Gastrocnemius medialis (tissue), 4 donors: ENCODE data around the gene STK38. TPM values are rescaled to one million over a fixed set of nuclear protein-coding genes. Genes with fewer than 3 reads are reported as not detected.

Experiments
- ATAC-seq, 2 donors: fragments of 150-250 bp; one replicate each; pipeline ENCODE4 v1.9.1; 2016
- DNase-seq, 2 donors: peaks; one replicate each; pipeline ENCODE4 v3.0.0-alpha.2; 2019
- H3K27ac ChIP-seq, 4 donors: fragments of 200-600 bp; sonication (generic); 1 replicate in 1 of 4; 2 replicates in 3 of 4; pipeline ENCODE4 v1.5.1; 2016 to 2018; ENCODE audit warnings: mild to moderate bottlenecking in 2 of 4, moderate library complexity in 1 of 4
- H3K27me3 ChIP-seq, 3 donors: fragments of 200-600 bp; sonication (generic) in 2 of 3; 1 replicate in 1 of 3; 2 replicates in 2 of 3; pipeline versions ENCODE4 v1.5.1 to v1.6.0; 2016 to 2019; ENCODE audit warnings: mild to moderate bottlenecking in 1 of 3, moderate library complexity in 1 of 3
- H3K36me3 ChIP-seq, 2 donors: fragments of 200-600 bp; sonication (generic) in 1 of 2; one replicate each; pipeline ENCODE4 v1.5.1; 2017 to 2018
- H3K4me1 ChIP-seq, 2 donors: fragments of 200-600 bp; sonication (generic) in 1 of 2; one replicate each; pipeline ENCODE4 v1.5.1; 2016 to 2017; ENCODE audit warnings: mild to moderate bottlenecking in 2 of 2
- H3K4me3 ChIP-seq, 4 donors: fragments of 200-600 bp; sonication (generic) in 3 of 4; 1 replicate in 1 of 4; 2 replicates in 3 of 4; pipeline ENCODE4 v1.5.1; 2016 to 2019; ENCODE audit warnings: mild to moderate bottlenecking in 2 of 4
- H3K9me3 ChIP-seq, 3 donors: fragments of 200-600 bp; sonication (generic) in 2 of 3; 1 replicate in 1 of 3; 2 replicates in 2 of 3; pipeline ENCODE4 v1.5.1; 2016 to 2019
- CTCF ChIP-seq, 5 experiments: fragments of 450-650 bp in 3 of 5; fragments of 200-600 bp in 2 of 5; sonication (generic) in 2 of 5; IDR thresholded peaks in 4 of 5; conservative IDR thresholded peaks in 1 of 5; 1 replicate in 4 of 5; 2 replicates in 1 of 5; pipeline ENCODE4 v1.5.1; 2016 to 2019; ENCODE audit warnings: antibody characterized with exemption in 5 of 5, mild to moderate bottlenecking in 3 of 5, moderate library complexity in 3 of 5
- POLR2A ChIP-seq, 2 donors: fragments of 450-650 bp; IDR thresholded peaks; one replicate each; pipeline ENCODE4 v1.6.1; 2017; ENCODE audit warnings: antibody characterized with exemption in 2 of 2, mild to moderate bottlenecking in 2 of 2, moderate library complexity in 2 of 2
- in situ Hi-C, 4 donors: fragments of 200-750 bp; cut with MboI; loops; one replicate each; pipeline versions ENCODE4 v1.15.0 to v1.8.0; 2017; ENCODE audit warnings: low sequenced_read_pairs in 4 of 4
- intact Hi-C: fragments of 100-400 bp; cut with DNase I; formaldehyde crosslinking; loops from one replicate; pipeline ENCODE4 v1.15.1; 2023; ENCODE audit warnings: low total_unique reads
- total RNA-seq, 4 donors: library from RNA; depleted of rRNA; stranded (reverse); fragments of >200 nt; gene quantifications; one replicate each; pipeline versions ENCODE4 v1.1.0 to v1.2.3, GENCODE V29; 2016

The STK38 gene
- total RNA-seq, 4 donors from 2014 or later, result 10.8 to 14.8 (median 12.7) TPM

DNA sequence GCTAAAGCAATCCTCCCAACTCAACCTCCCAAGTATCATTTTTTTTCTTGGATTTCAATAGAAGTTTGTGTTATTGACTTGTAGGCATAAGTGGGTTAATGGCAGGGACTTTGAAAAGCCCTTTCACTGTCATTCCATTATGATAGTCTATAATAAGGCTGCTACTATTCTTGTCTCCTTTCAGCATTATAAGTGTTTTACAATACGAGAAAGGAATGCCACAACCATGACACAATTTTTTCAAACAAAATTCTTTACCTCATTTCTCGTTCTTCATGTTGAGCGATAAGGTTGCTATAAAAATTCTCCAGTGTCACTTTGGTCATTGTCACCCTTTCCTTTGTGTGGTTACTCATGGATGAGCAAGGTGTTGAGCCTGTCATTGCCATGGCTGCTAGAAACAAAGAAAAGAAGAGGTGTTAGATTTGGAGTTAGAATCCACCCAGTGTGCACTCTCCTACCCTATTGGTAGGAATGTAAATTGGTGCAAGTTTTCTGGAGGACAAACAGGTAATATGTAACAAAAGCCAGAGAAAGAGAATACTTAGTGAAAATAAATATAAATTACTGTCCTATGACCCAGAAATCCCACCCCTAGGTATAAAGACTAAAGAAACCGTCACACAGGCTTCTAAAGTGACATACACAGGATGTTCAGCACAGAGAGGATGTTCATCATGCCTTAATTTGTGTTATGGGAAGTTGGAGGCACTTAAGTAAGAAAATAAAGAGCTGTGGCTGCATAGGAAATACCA, 7.3 kb downstream of the STK38 start:
- no peak overlapping the region for H3K4me3 ChIP-seq
- no peak for DNase-seq
- intact Hi-C loops (no loop called here), in situ Hi-C loops (no loop called here)
- no peaks in the 10 kb centered on the region for H3K27me3 ChIP-seq
- peaks cover 6 to 17% of the 10 kb centered on the region in 2 donors for H3K4me1 ChIP-seq
- no peak for ATAC-seq
- H3K9me3 ChIP-seq, result no peaks in the 10 kb centered on the region
- peaks cover 0 to 47% of the 10 kb centered on the region in 2 donors for H3K36me3 ChIP-seq
- H3K27ac ChIP-seq, result no peak overlapping the region
- TF ChIP-seq POLR2A (IDR thresholded peaks at IDR 0.05), result no peak
- no peak for TF ChIP-seq CTCF (IDR thresholded peaks at IDR 0.05 in 4 of 5, conservative IDR thresholded peaks at IDR 0.05 in 1 of 5)

DNA sequence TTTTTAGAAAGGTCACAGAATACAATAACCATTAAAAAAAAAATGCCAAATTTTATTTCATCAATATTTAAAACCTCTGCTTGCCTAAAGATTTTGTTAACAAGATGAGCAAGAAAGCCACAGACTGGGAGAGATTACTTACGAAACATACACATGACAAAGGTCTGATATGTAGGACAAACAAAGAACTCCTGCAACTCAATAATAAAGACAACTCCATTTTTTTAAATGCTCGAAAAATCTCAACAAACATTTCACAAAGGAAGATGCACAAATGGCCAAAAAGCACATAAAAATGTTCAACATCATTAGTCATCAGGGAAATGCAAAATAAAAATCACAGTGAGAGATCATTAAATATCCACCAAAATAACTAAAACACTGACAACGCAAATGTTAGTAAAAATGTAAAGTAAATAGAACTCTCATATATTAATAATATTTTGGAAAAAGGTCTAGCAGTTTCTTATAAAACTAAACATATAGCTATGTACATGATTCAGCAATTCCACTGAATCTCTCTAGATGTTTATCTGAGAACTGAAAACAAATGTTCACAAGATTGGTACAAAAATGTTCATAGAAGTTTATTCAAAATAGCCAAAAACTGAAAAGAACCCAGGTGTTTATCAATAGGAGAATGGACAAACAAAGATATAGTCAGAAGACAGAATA, 10.3 kb downstream of the STK38 start:
- in situ Hi-C loops, result no loop called here

DNA sequence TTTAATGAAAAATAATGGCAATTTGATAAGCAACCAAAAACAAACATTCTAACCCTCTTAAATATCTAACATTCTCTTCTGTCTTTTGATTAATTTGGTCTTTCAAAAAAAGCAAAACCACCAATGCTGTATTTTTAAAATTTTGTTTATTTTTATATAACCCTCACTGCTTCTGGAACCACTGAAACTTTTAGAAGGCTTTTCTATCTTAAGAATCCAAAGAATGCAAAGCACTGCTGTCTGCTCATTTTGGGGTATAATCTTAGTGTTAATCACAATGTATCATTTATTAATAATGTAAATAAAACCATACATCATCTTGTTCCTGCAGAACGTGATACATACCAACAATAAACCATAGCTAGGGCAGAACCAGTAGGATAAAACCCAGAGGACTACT, 14.0 kb downstream of the STK38 start:
- H3K4me1 ChIP-seq, result peaks cover 2 to 8% of the 10 kb centered on the region in 2 donors
- in situ Hi-C loops, result no loop called here
- ATAC-seq, result no peak
- intact Hi-C loops, result no loop called here
- H3K36me3 ChIP-seq, result peaks cover 0 to 29% of the 10 kb centered on the region in 2 donors
- no peak for TF ChIP-seq CTCF (IDR thresholded peaks at IDR 0.05 in 4 of 5, conservative IDR thresholded peaks at IDR 0.05 in 1 of 5)
- no peak for TF ChIP-seq POLR2A (IDR thresholded peaks at IDR 0.05)
- no peak overlapping the region for H3K4me3 ChIP-seq
- no peaks in the 10 kb centered on the region for H3K9me3 ChIP-seq
- DNase-seq, result no peak
- H3K27me3 ChIP-seq, result no peaks in the 10 kb centered on the region
- H3K27ac ChIP-seq, result no peak overlapping the region

More for the DNA sequence above, 10.3 kb downstream of the STK38 start:
- H3K36me3 ChIP-seq, result peaks cover 0 to 50% of the 10 kb centered on the region in 2 donors
- ATAC-seq, result no peak
- no peaks in the 10 kb centered on the region for H3K27me3 ChIP-seq
- no peaks in the 10 kb centered on the region for H3K4me1 ChIP-seq
- H3K4me3 ChIP-seq, result no peak overlapping the region
- DNase-seq, result no peak
- no peaks in the 10 kb centered on the region for H3K9me3 ChIP-seq
- TF ChIP-seq CTCF (IDR thresholded peaks at IDR 0.05 in 4 of 5, conservative IDR thresholded peaks at IDR 0.05 in 1 of 5), result no peak
- TF ChIP-seq POLR2A (IDR thresholded peaks at IDR 0.05), result no peak
- H3K27ac ChIP-seq, result no peak overlapping the region
- intact Hi-C loops, result no loop called here

DNA sequence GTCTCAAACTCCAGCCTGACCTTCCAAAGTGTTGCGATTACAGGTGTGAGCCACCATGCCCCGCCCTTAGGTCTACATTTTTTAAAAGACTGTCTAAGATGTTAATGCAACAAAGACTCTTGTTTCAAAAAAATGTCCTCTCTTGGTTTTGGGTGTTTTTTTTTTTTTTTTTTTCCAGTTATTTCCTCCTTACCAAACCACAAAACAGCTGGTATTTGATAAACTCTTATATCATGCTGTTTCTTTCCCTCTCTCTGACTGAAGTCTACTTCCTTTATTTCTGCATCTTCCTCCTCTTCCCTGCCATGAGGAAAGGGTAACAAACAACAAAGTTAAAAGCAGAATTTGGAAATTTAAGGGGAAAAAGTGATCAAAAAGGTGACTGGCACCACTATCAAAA, 21.2 kb downstream of the STK38 start:
- in situ Hi-C loops, result no loop called here
- ATAC-seq, result no peak
- Histone ChIP-seq H3K27ac (no peak overlapping the region), H3K27me3 (no peaks in the 10 kb centered on the region), H3K4me1 (peaks cover 10 to 13% of the 10 kb centered on the region in 2 donors), H3K9me3 (no peaks in the 10 kb centered on the region), H3K36me3 (peaks cover 0 to 35% of the 10 kb centered on the region in 2 donors), H3K4me3 (no peak overlapping the region)
- DNase-seq, result no peak
- intact Hi-C loops, result no loop called here
- TF ChIP-seq CTCF (IDR thresholded peaks at IDR 0.05 in 4 of 5, conservative IDR thresholded peaks at IDR 0.05 in 1 of 5), result no peak
- TF ChIP-seq POLR2A (IDR thresholded peaks at IDR 0.05), result no peak
